ENCODE measurements around the gene PRPF6.

DNA sequence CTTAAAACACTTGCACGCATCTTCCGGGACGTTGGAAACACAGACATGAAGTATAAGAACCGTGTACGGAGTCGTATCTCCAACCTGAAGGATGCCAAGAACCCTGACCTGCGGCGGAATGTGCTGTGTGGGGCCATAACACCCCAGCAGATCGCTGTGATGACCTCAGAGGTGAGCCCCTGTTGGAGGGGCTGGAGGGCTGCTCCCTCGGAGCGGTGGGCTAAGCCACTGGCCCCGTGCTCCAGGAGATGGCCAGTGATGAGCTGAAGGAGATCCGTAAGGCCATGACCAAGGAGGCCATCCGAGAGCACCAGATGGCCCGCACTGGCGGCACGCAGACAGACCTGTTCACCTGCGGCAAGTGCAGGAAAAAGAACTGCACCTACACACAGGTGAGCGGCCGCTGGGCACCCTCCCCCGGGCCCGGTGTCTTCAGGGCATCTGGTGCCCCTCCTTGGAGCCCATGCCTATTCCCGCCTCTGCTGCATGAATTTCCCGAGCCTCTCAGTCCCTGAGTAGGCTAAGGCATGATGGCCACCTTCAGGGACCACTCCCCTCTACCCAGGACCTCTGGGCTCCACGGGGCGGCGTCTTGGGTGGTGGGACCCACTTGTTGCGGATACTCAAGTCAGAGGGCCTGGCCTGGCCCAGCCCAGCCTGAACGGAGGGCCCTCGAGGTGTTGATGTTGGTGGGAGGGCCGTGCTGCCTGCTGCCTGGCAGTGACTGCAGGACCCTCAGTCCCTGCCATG, 89.5 kb downstream of the PRPF6 start:
- TF ChIP-seq, protein P1, sequence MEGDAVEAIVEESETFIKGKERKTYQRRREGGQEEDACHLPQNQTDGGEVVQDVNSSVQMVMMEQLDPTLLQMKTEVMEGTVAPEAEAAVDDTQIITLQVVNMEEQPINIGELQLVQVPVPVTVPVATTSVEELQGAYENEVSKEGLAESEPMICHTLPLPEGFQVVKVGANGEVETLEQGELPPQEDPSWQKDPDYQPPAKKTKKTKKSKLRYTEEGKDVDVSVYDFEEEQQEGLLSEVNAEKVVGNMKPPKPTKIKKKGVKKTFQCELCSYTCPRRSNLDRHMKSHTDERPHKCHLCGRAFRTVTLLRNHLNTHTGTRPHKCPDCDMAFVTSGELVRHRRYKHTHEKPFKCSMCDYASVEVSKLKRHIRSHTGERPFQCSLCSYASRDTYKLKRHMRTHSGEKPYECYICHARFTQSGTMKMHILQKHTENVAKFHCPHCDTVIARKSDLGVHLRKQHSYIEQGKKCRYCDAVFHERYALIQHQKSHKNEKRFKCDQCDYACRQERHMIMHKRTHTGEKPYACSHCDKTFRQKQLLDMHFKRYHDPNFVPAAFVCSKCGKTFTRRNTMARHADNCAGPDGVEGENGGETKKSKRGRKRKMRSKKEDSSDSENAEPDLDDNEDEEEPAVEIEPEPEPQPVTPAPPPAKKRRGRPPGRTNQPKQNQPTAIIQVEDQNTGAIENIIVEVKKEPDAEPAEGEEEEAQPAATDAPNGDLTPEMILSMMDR (IDR thresholded peaks at IDR 0.05), result no peak
- TF ChIP-seq EZH2 (IDR thresholded peaks at IDR 0.05; ENCODE audit: borderline replicate concordance, insufficient read depth, low read depth, low read length, poor library complexity, severe bottlenecking), result no peak
